ENCODE data around the gene EMID1. TPM values are rescaled to one million over a fixed set of nuclear protein-coding genes. Genes with fewer than 3 reads are reported as not detected.

EMID1 gene
- total and polyA plus RNA-seq, 8 donors = 6.2 to 16.8 (median 10.0) TPM

GRCh38 chr22:29269230-29269604, 63.5 kb downstream of the EMID1 start:
- 1% methylated on average over 14 of the region's 14 CpGs for WGBS, 2 donors
- Histone ChIP-seq H3K9me3 (no peaks in the 10 kb centered on the region), H3K4me1 (peaks cover 19 to 41% (median 31%) of the 10 kb centered on the region in 3 donors), H3K27ac (peak overlapping the region; percentile 99 to 100 (median 100)), H3K4me3 (peak overlapping the region; percentile 79 to 98 (median 93)), H3K27me3 (no peaks in the 10 kb centered on the region), H3K36me3 (peaks cover 0 to 17% (median 10%) of the 10 kb centered on the region in 3 donors)
- FAIRE-seq (no peak), DNase-seq (no peak), ATAC-seq (no peak)
- intact Hi-C loops (cut with DNase I) = no loop called here
- no peak for TF ChIP-seq CTCF (IDR thresholded peaks at IDR 0.05)

- no peak for TF ChIP-seq CTCF (IDR thresholded peaks at IDR 0.05)
- no peak for DNase-seq
These were observed 64.2 kb downstream of the EMID1 start for GRCh38 chr22:29269731-29270474.

DNA sequence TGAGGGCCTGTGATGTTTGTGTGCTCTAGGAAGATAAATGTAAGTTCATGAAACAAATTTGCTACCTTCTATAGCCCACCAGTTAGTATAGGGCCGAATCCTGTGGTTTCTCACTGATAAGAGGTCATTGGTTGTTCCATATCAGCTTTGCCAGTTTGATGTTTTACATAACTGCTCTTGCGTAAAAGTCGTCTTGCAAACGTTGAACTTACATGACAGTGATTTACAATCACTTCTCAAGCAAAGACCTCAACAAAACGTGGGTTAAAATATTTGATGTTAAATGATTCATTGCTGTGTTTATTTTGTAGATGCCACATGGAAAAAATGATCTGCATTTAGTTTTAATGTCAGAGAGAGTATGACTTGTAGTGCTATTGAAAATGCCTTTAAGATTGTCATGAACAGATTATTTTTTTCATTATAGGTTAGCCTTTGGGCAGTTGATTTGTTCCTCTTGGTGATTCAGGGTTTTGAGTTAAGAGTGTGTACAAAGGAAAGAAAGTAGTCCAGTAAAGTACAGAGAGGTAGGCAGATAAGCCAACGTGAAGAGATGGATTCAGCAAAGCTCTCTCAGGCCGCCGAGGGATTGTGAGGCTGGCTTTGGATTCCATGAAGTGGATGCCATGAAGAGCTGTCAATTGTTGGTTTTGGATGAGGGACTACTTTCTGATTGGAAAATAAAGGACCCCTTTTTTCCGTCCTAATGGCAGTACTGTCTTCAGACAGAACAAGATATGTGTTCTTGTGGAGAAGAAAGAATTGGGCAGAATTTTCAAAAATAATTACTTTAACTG, 65.0 kb downstream of the EMID1 start:
- intact Hi-C loops (cut with DNase I) = no loop called here
- whole genome bisulfite sequencing, 2 donors = 4 to 7% methylated on average over 9 of the region's 9 CpGs
- FAIRE-seq = no peak
- Histone ChIP-seq H3K4me3 (peak overlapping the region; percentile 4 to 98 (median 86)), H3K27ac (peak overlapping the region in 2 of 4 donors; percentile 99 to 100), H3K27me3 (no peaks in the 10 kb centered on the region), H3K36me3 (peaks cover 0 to 21% (median 16%) of the 10 kb centered on the region in 3 donors), H3K9me3 (no peaks in the 10 kb centered on the region), H3K4me1 (peaks cover 23 to 53% (median 46%) of the 10 kb centered on the region in 3 donors)
- no peak for ATAC-seq
- no peak for DNase-seq
- TF ChIP-seq CTCF (IDR thresholded peaks at IDR 0.05) = no peak

More at GRCh38 chr22:29269731-29270474, 64.2 kb downstream of the EMID1 start:
- peaks cover 0 to 21% (median 16%) of the 10 kb centered on the region in 3 donors for H3K36me3 ChIP-seq
- H3K9me3 ChIP-seq = no peaks in the 10 kb centered on the region
- H3K27me3 ChIP-seq = no peaks in the 10 kb centered on the region
- intact Hi-C loops (cut with DNase I) = no loop called here
- H3K4me1 ChIP-seq = peaks cover 17 to 45% (median 38%) of the 10 kb centered on the region in 3 donors
- ATAC-seq (peak in 2 of 4 donors; percentile 3 to 7), FAIRE-seq (no peak)
- H3K27ac ChIP-seq = peak overlapping the region; percentile 99 to 100 (median 100)
- H3K4me3 ChIP-seq = peak overlapping the region; percentile 79 to 98 (median 93)
- WGBS, 2 donors = 4% methylated on average over 13 of the region's 13 CpGs

DNA sequence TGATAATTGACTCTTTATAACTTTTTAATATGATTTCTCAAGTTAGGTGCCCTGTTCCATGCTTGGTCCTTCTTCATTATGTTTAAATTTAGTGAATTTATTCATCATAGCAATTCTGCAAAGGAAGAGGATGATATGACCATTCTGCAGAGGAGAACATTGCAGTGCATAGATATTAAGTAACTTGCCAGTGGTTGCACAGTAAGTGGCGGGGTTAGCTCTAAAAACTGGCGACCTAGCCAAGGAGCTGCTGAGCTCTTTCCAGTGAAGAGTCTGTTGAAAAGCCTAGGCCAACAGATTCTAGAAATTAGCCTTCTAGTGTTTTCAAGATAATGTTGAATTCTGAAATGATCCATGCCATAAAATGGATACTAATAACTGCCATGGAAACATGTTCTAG, 66.9 kb downstream of the EMID1 start:
- FAIRE-seq = no peak
- Histone ChIP-seq H3K4me3 (no peak overlapping the region), H3K27ac (no peak overlapping the region), H3K27me3 (no peaks in the 10 kb centered on the region), H3K4me1 (peaks cover 39 to 65% (median 63%) of the 10 kb centered on the region in 3 donors), H3K9me3 (no peaks in the 10 kb centered on the region), H3K36me3 (peaks cover 0 to 27% (median 16%) of the 10 kb centered on the region in 3 donors)
- no peak for ATAC-seq
- intact Hi-C loops (cut with DNase I) = no loop called here
- DNase-seq = no peak
- 67 to 70% methylated on average over 2 of the region's 2 CpGs for WGBS, 2 donors
- TF ChIP-seq CTCF (IDR thresholded peaks at IDR 0.05) = no peak
